SK-N-MC (cell line): ENCODE data around the gene OR52D1.

Experiments
- DNase-seq: peaks from one replicate; pipeline ENCODE4 v3.0.0-alpha.2; 2011; ENCODE audit warnings: low read depth, low spot score
- H3K27ac ChIP-seq: fragments of 200-600 bp; sonication (generic); 2 replicates; pipeline ENCODE4 v1.5.1; 2016; ENCODE audit warnings: mixed run types
- H3K36me3 ChIP-seq: fragments of 200-600 bp; sonication (generic); 2 replicates; pipeline ENCODE4 v1.6.1; 2017; ENCODE audit warnings: antibody characterized with exemption, low read length, mixed read lengths; ENCODE audit not compliant: insufficient read depth
- H3K4me3 ChIP-seq: fragments of 200-600 bp; sonication (generic); 2 replicates; pipeline ENCODE4 v1.5.1; 2016
- H3K9ac ChIP-seq: fragments of 200-600 bp; sonication (generic); 2 replicates; pipeline ENCODE4 v1.8.0; 2017; ENCODE audit warnings: mixed run types, mixed read lengths; ENCODE audit not compliant: insufficient read length
- H3K9me3 ChIP-seq: fragments of 200-600 bp; sonication (generic); 2 replicates; pipeline ENCODE4 v1.6.1; 2017; ENCODE audit warnings: low read depth, mild to moderate bottlenecking, antibody characterized with exemption, low read length, moderate library complexity, mixed read lengths
- EZH2 ChIP-seq: fragments of 200-600 bp; sonication (generic); IDR thresholded peaks from one replicate; pipeline ENCODE4 v1.6.1; 2017; ENCODE audit warnings: antibody characterized with exemption
- FOXP2 ChIP-seq: optimal IDR thresholded peaks from 2 replicates; pipeline ENCODE3; 2011; ENCODE audit warnings: mild to moderate bottlenecking, moderate library complexity; ENCODE audit not compliant: insufficient read depth; ENCODE audit errors: extremely low read length, control extremely low read depth
- POLR2AphosphoS5 ChIP-seq: IDR thresholded peaks from 2 replicates; pipeline ENCODE4 v1.6.1; 2012; ENCODE audit warnings: mild to moderate bottlenecking, low read depth, low read length, borderline replicate concordance

OR52D1 gene

GRCh38 chr11:5527716-5528115 is 39.2 kb downstream of the OR52D1 start:
- H3K4me3 ChIP-seq = no peak overlapping the region
- H3K36me3 ChIP-seq = no peaks in the 10 kb centered on the region
- H3K9me3 ChIP-seq = no peaks in the 10 kb centered on the region
- H3K27ac ChIP-seq = no peak overlapping the region
- H3K9ac ChIP-seq = no peak overlapping the region
- no peak for TF ChIP-seq POLR2AphosphoS5
- TF ChIP-seq EZH2 = no peak
- TF ChIP-seq FOXP2 = no peak
- DNase-seq = no peak

DNA sequence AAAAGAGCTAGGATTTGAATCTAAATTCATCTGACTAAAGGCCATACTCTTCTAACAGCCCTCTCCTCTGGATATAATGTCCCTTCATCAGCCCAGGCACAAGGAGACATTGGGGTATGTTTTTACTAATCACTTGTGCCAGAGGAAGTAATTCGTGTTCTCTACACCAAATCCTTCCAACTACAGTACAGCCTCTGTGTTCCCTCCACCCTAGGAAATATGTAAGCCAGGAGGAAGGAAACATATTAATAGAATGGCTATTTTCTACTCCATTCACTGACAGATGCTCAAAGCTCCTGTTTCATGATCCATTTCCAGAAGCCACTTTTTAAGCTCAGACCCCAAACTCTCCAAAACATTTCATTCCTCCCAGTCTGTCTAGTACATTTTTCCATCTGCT is 40.0 kb downstream of the OR52D1 start:
- Histone ChIP-seq H3K9me3 (no peaks in the 10 kb centered on the region), H3K27ac (no peak overlapping the region), H3K9ac (no peak overlapping the region), H3K4me3 (no peak overlapping the region), H3K36me3 (no peaks in the 10 kb centered on the region)
- TF ChIP-seq FOXP2 (no peak), EZH2 (no peak), POLR2AphosphoS5 (no peak)
- no peak for DNase-seq

- Histone ChIP-seq H3K9ac (no peak overlapping the region), H3K27ac (no peak overlapping the region), H3K9me3 (no peaks in the 10 kb centered on the region), H3K4me3 (no peak overlapping the region), H3K36me3 (no peaks in the 10 kb centered on the region)
- no peak for DNase-seq
- TF ChIP-seq EZH2 (no peak), FOXP2 (no peak), POLR2AphosphoS5 (no peak)
These were observed 42.8 kb downstream of the OR52D1 start for GRCh38 chr11:5531053-5531831.

GRCh38 chr11:5534046-5534445 is 45.6 kb downstream of the OR52D1 start:
- H3K9ac ChIP-seq = no peak overlapping the region
- no peak for DNase-seq
- no peak overlapping the region for H3K4me3 ChIP-seq
- TF ChIP-seq EZH2 (no peak), POLR2AphosphoS5 (no peak), FOXP2 (no peak)
- no peaks in the 10 kb centered on the region for H3K9me3 ChIP-seq
- no peak overlapping the region for H3K27ac ChIP-seq
- H3K36me3 ChIP-seq = no peaks in the 10 kb centered on the region

DNA sequence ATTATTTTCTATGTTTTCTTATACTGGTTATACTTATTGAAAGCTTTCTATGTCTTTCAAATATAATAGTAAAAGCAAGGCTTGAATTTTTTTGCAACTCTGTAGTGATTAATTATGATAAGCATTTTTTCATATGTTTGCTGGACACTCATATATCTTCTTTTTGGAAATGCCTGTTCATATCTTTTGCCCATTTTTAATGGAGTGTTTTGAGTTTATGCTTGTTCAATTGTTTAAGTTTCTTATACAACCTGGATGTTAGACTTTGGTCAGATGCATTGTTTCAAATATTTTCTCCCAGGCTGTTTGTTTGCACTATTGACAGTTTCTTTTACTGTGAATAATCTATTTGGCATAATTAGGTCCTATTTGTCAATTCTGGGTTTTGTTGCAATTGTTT is 48.0 kb downstream of the OR52D1 start:
- Histone ChIP-seq H3K4me3 (no peak overlapping the region), H3K9me3 (no peaks in the 10 kb centered on the region), H3K27ac (no peak overlapping the region), H3K36me3 (no peaks in the 10 kb centered on the region), H3K9ac (no peak overlapping the region)
- DNase-seq = no peak
- TF ChIP-seq EZH2 (no peak), FOXP2 (no peak), POLR2AphosphoS5 (no peak)
